ENCODE results near the gene AWAT1.

- TF ChIP-seq CTCF (conservative IDR thresholded peaks at IDR 0.05): no peak
- TF ChIP-seq ZFX (IDR thresholded peaks at IDR 0.05): no peak
Measured at GRCh38 chrX:70254909-70255308, 20.5 kb downstream of the AWAT1 start.
